H1 (cell line): Measurements from ENCODE around the gene TEX26. TPM values are rescaled to one million over a fixed set of nuclear protein-coding genes. Genes with fewer than 3 reads are reported as not detected.

Experiments used
- CTCF ChIA-PET: fragments of 300-600 bp; sonication (Branson Sonifier 250); formaldehyde crosslinking; loops from one replicate; lab custom pipeline; 2021; ENCODE audit not compliant: partially characterized antibody; lab: Charles Lee
- POLR2A ChIA-PET: fragments of 300-600 bp; sonication (Branson Sonifier 250); formaldehyde crosslinking; loops from one replicate; lab custom pipeline; 2021; ENCODE audit warnings: inconsistent platforms; ENCODE audit not compliant: partially characterized antibody; lab: Charles Lee
- DNase-seq, 2 experiments: peaks; one replicate each; pipeline versions ENCODE4 v3.0.0 to v3.0.0-alpha.2; 2010 to 2022; ENCODE audit warnings: low spot score in 2 of 2, low read depth in 1 of 2, mixed read lengths in 1 of 2
- FAIRE-seq: peaks from 2 replicates; lab custom pipeline; 2011; peaks lifted over from hg19 to GRCh38; lab: Jason Lieb, UNC
- H2AFZ ChIP-seq: 2 replicates; pipeline ENCODE4 v1.8.1; 2012; ENCODE audit warnings: low read length, inconsistent platforms
- H2AK5ac ChIP-seq: 2 replicates; pipeline ENCODE4 v1.6.1; 2013; ENCODE audit warnings: low read depth, low read length
- H2BK120ac ChIP-seq: replicated peaks from 2 replicates; pipeline ENCODE3; 2013; ENCODE audit warnings: low read depth, low read length, inconsistent platforms
- H2BK12ac ChIP-seq: 2 replicates; pipeline ENCODE4 v1.6.1; 2013; ENCODE audit warnings: low read depth, low read length
- H2BK15ac ChIP-seq: 2 replicates; pipeline ENCODE4 v1.6.1; 2013; ENCODE audit warnings: low read length
- H2BK20ac ChIP-seq: 2 replicates; pipeline ENCODE4 v1.6.1; 2013; ENCODE audit warnings: low read length
- H2BK5ac ChIP-seq: 2 replicates; pipeline ENCODE4 v1.6.1; 2013; ENCODE audit warnings: low read depth, low read length
- H3K14ac ChIP-seq: 2 replicates; pipeline ENCODE4 v1.6.1; 2013; ENCODE audit warnings: inconsistent platforms; ENCODE audit not compliant: insufficient read length
- H3K18ac ChIP-seq: 2 replicates; pipeline ENCODE4 v1.6.1; 2013; ENCODE audit warnings: low read length; ENCODE audit errors: extremely low read depth
- H3K23ac ChIP-seq: 2 replicates; pipeline ENCODE4 v1.6.1; 2013; ENCODE audit warnings: inconsistent platforms; ENCODE audit not compliant: insufficient read length
- H3K23me2 ChIP-seq: 2 replicates; pipeline ENCODE4 v1.6.1; 2013; ENCODE audit warnings: low read depth, low read length
- H3K27ac ChIP-seq: 2 replicates; pipeline ENCODE4 v1.6.1; 2011; ENCODE audit warnings: low read depth, low read length, inconsistent platforms
- H3K27me3 ChIP-seq, 4 experiments: replicated peaks in 1 of 4; 1 replicate in 1 of 4; 2 replicates in 3 of 4; pipeline versions ENCODE4 v1.6.1 to v1.8.1; 2011 to 2013; ENCODE audit warnings: low read length in 3 of 4, mild to moderate bottlenecking in 3 of 4, inconsistent platforms in 2 of 4, mixed read lengths in 2 of 4, moderate library complexity in 1 of 4; ENCODE audit not compliant: control insufficient read depth in 3 of 4, insufficient read depth in 3 of 4; ENCODE audit errors: extremely low read depth in 1 of 4
- H3K36me3 ChIP-seq, 4 experiments: 2 replicates each; pipeline versions ENCODE4 v1.6.1 to v1.8.1; 2011 to 2013; ENCODE audit warnings: mild to moderate bottlenecking in 4 of 4, low read length in 3 of 4, moderate library complexity in 2 of 4, control low read depth in 1 of 4, inconsistent platforms in 1 of 4; ENCODE audit not compliant: insufficient read depth in 4 of 4, control insufficient read depth in 2 of 4
- H3K4ac ChIP-seq: replicated peaks from 2 replicates; pipeline ENCODE3; 2013; ENCODE audit warnings: low read length, low read depth, mixed read lengths, inconsistent platforms; ENCODE audit not compliant: insufficient read length
- H3K4me1 ChIP-seq, 4 experiments: replicated peaks in 1 of 4; 1 replicate in 1 of 4; 2 replicates in 3 of 4; pipeline versions ENCODE4 v1.6.1 to v1.8.1; 2011 to 2013; ENCODE audit warnings: low read length in 3 of 4, inconsistent platforms in 2 of 4, mixed read lengths in 1 of 4; ENCODE audit not compliant: insufficient read depth in 4 of 4, control insufficient read depth in 3 of 4
- H3K4me2 ChIP-seq, 2 experiments: 2 replicates each; pipeline versions ENCODE4 v1.6.1 to v1.8.1; 2011 to 2013; ENCODE audit warnings: low read depth in 2 of 2, low read length in 2 of 2, control low read depth in 1 of 2, inconsistent platforms in 1 of 2, mild to moderate bottlenecking in 1 of 2; ENCODE audit not compliant: insufficient read depth in 1 of 2
- H3K4me3 ChIP-seq, 4 experiments: fragments of 200-600, 300-600 bp in 1 of 4; sonication (generic), shearing (Covaris generic), sonication (Bioruptor Twin) in 1 of 4; 2 replicates each; pipeline versions ENCODE4 v1.5.1 to v1.8.1; 2011 to 2016; ENCODE audit warnings: low read length in 4 of 4, low read depth in 3 of 4, control low read depth in 2 of 4, inconsistent platforms in 2 of 4, mild to moderate bottlenecking in 2 of 4, mixed read lengths in 1 of 4, moderate library complexity in 1 of 4; ENCODE audit not compliant: insufficient read depth in 2 of 4; ENCODE audit errors: extremely low read depth in 1 of 4
- H3K56ac ChIP-seq: replicated peaks from 2 replicates; pipeline ENCODE3; 2013; ENCODE audit warnings: low read depth, mild to moderate bottlenecking, mixed read lengths, low read length, inconsistent platforms; ENCODE audit not compliant: insufficient read length
- H3K79me1 ChIP-seq: 2 replicates; pipeline ENCODE4 v1.6.1; 2013; ENCODE audit warnings: low read depth, low read length, control low read depth
- H3K79me2 ChIP-seq, 2 experiments: 2 replicates each; pipeline versions ENCODE4 v1.6.1 to v1.8.1; 2012 to 2013; ENCODE audit warnings: low read length in 2 of 2, mild to moderate bottlenecking in 2 of 2, inconsistent platforms in 1 of 2; ENCODE audit not compliant: insufficient read depth in 2 of 2, control insufficient read depth in 1 of 2
- H3K9ac ChIP-seq, 4 experiments: replicated peaks in 1 of 4; 1 replicate in 1 of 4; 2 replicates in 3 of 4; pipeline versions ENCODE4 v1.6.1 to v1.8.1; 2011 to 2013; ENCODE audit warnings: low read depth in 3 of 4, low read length in 3 of 4, control low read depth in 2 of 4, mild to moderate bottlenecking in 2 of 4, moderate library complexity in 2 of 4, inconsistent platforms in 1 of 4; ENCODE audit errors: extremely low read depth in 1 of 4
- H3K9me3 ChIP-seq, 2 experiments: 2 replicates each; pipeline versions ENCODE4 v1.6.1 to v1.8.1; 2012 to 2013; ENCODE audit warnings: mild to moderate bottlenecking in 2 of 2, moderate library complexity in 2 of 2, control low read depth in 1 of 2, inconsistent platforms in 1 of 2, low read depth in 1 of 2, low read length in 1 of 2, mixed read lengths in 1 of 2; ENCODE audit not compliant: insufficient read depth in 2 of 2
- H4K20me1 ChIP-seq, 2 experiments: replicated peaks in 1 of 2; 2 replicates each; pipeline versions ENCODE3 to v1.8.1; 2011 to 2013; ENCODE audit warnings: inconsistent platforms in 2 of 2, low read length in 2 of 2, mild to moderate bottlenecking in 1 of 2; ENCODE audit not compliant: insufficient read depth in 2 of 2, control insufficient read depth in 1 of 2
- H4K5ac ChIP-seq: 2 replicates; pipeline ENCODE4 v1.6.1; 2013; ENCODE audit warnings: low read length, low read depth, mixed read lengths, inconsistent platforms; ENCODE audit not compliant: insufficient read length
- H4K8ac ChIP-seq: 2 replicates; pipeline ENCODE4 v1.8.0; 2013; ENCODE audit warnings: mild to moderate bottlenecking, moderate library complexity, low read length, inconsistent platforms; ENCODE audit not compliant: insufficient read depth; ENCODE audit errors: extremely low read depth
- H4K91ac ChIP-seq: replicated peaks from 2 replicates; pipeline ENCODE3; 2013; ENCODE audit warnings: low read length, mixed read lengths, inconsistent platforms; ENCODE audit not compliant: insufficient read length
- ASH2L ChIP-seq: fragments of 200-600, 300-600 bp; sonication (generic); IDR thresholded peaks from one replicate; pipeline ENCODE4 v1.7.1; 2017; ENCODE audit warnings: low read length
- CHD2 ChIP-seq: IDR thresholded peaks from 2 replicates; pipeline ENCODE4 v1.6.1; 2012; ENCODE audit warnings: low read length, improper control_type of control experiment
- POLR2AphosphoS5 ChIP-seq: IDR thresholded peaks from 2 replicates; pipeline ENCODE4 v1.6.1; 2011; ENCODE audit warnings: low read depth, low read length
- POU5F1 ChIP-seq: IDR thresholded peaks from 2 replicates; pipeline ENCODE4 v1.6.1; 2011; ENCODE audit warnings: low read depth, mild to moderate bottlenecking, low read length, moderate library complexity
- RBBP5 ChIP-seq: IDR thresholded peaks from 2 replicates; pipeline ENCODE4 v1.7.1; 2012; ENCODE audit warnings: low read depth, mild to moderate bottlenecking, inconsistent platforms, low read length, moderate library complexity, borderline replicate concordance
- TAF7 ChIP-seq: optimal IDR thresholded peaks from 2 replicates; pipeline ENCODE3; 2011; ENCODE audit warnings: low read depth, mild to moderate bottlenecking, inconsistent platforms, low read length, moderate library complexity, borderline replicate concordance
- WGBS, 2 experiments: shearing (Covaris generic) in 1 of 2; methylation state at CpG; one replicate each; pipeline versions ENCODE4 v1.1.6 to v1.1.7; 2013 to 2015; ENCODE audit warnings: low lambda C conversion rate in 2 of 2, mixed read lengths in 2 of 2, inconsistent platforms in 1 of 2, low coverage in 1 of 2, missing lambda C conversion rate in 1 of 2; ENCODE audit not compliant: insufficient replicate concordance in 2 of 2, insufficient coverage in 1 of 2, insufficient read length in 1 of 2; ENCODE audit errors: extremely low coverage in 1 of 2, missing lambda C conversion rate in 1 of 2; 5-methylcytosine and 5-hydroxymethylcytosine counted together
- polyA plus RNA-seq, 7 experiments: library from polyadenylated mRNA; depleted of rRNA in 3 of 7; stranded (reverse) in 5 of 7; unstranded in 2 of 7; fragments of >200 nt in 5 of 7; fragments of 200-250 nt in 2 of 7; gene quantifications; 1 replicate in 5 of 7; 2 replicates in 1 of 7; 4 replicates in 1 of 7; pipeline versions ENCODE4 v1.2.1 to v1.2.3, GENCODE V29; 2011 to 2013; ENCODE audit warnings: missing spikeins in 2 of 7, mixed read lengths in 2 of 7
- total RNA-seq: library from RNA; stranded (reverse); fragmentation: NEBNext Ultra II Directional; extraction: Animal tissue kit (Norgen Biotek cat#: 25700); gene quantifications from 2 replicates; pipeline ENCODE4 v1.2.1, GENCODE V29; 2021

TEX26 gene
- total and polyA plus RNA-seq, 2 of the 8 experiments (the other 6 are each of a cell fraction or from before 2014, with no cell fraction given): not detected

DNA sequence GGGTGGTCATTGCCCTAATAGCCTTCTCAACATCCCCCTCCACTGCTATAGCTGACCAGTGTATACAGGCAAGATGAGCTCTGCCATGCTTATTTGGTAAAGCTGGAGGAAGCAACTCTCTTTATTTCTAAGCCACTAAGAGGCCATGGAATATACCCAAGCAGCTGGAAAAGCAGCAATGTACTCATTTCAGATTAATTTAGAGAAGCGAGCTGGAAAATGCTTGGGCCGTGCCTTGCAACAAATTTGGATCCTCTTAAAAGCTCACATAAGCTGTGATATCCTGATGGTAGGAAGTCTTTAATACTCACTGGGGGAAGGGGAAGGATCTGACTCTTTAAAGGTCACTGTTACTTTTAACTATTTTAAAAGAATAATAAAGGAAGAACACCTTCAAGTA lies 77.8 kb downstream of the TEX26 start:
- H3K56ac ChIP-seq: no peak overlapping the region
- no peak overlapping the region for H2BK5ac ChIP-seq
- no peak overlapping the region for H3K23ac ChIP-seq
- H3K4me2 ChIP-seq: no peak overlapping the region
- ChIA-PET POLR2A (interaction anchor here (1.6 kb wide), 1 partner anchor 8 kb away, joined by 5 read pairs; no protein-coding TSS in a partner anchor), CTCF (interaction anchor here (1.0 to 3.9 kb wide), 4 partner anchors 9 to 34 kb away, joined by 3 to 21 read pairs (median 13); no protein-coding TSS in a partner anchor)
- H2BK120ac ChIP-seq: no peak overlapping the region
- no peaks in the 10 kb centered on the region for H3K79me1 ChIP-seq
- H4K8ac ChIP-seq: no peak overlapping the region
- no peak overlapping the region for H2AFZ ChIP-seq
- H3K9ac ChIP-seq: no peak overlapping the region
- H2BK20ac ChIP-seq: no peak overlapping the region
- TF ChIP-seq CHD2 (no peak), RBBP5 (no peak), ASH2L (no peak), POU5F1 (no peak), POLR2AphosphoS5 (no peak), TAF7 (no peak)
- H2BK12ac ChIP-seq: peak overlapping the region; percentile 75; the same call in 1 of the 2 replicates
- H3K9me3 ChIP-seq: no peaks in the 10 kb centered on the region
- H4K91ac ChIP-seq: no peak overlapping the region
- peak overlapping the region; percentile 49; the same call in 1 of the 2 replicates for H3K18ac ChIP-seq
- 98% methylated on average over 2 of the region's 2 CpGs; no CpG with 5 or more reads in 1 of the 2 experiments for WGBS, 2 experiments
- H3K4me1 ChIP-seq: peaks cover 2 to 13% (median 9%) of the 10 kb centered on the region in 4 experiments; a peak in 5 of 7 replicates
- H3K4ac ChIP-seq: no peak overlapping the region
- H3K27ac ChIP-seq: no peak overlapping the region
- no peaks in the 10 kb centered on the region for H4K20me1 ChIP-seq
- DNase-seq (no peak), FAIRE-seq (no peak)
- H2AK5ac ChIP-seq: peak overlapping the region; percentile 69; the same call in 1 of the 2 replicates
- H3K14ac ChIP-seq: no peak overlapping the region
- H3K79me2 ChIP-seq: no peaks in the 10 kb centered on the region
- 0 out of 2 replicates have a peak overlapping the region, but pooled peaks have one; percentile 32 for H2BK15ac ChIP-seq
- no peaks in the 10 kb centered on the region for H3K27me3 ChIP-seq
- no peak overlapping the region for H3K4me3 ChIP-seq
- no peaks in the 10 kb centered on the region for H3K36me3 ChIP-seq
- no peaks in the 10 kb centered on the region for H3K23me2 ChIP-seq
- H4K5ac ChIP-seq: no peak overlapping the region
